ENCODE data around the gene TBCK.

- TF ChIP-seq POLR2A (IDR thresholded peaks at IDR 0.05; ENCODE audit: low read depth, low read length) (no peak), POLR2AphosphoS5 (IDR thresholded peaks at IDR 0.05; ENCODE audit: low read depth, low read length) (no peak), POU2F2 (IDR thresholded peaks at IDR 0.05; ENCODE audit: low read depth, low read length) (no peak), TAF1 (IDR thresholded peaks at IDR 0.05; ENCODE audit: low read depth, low read length) (no peak)
These were observed 70.8 kb downstream of the TBCK start for GRCh38 chr4:106245176-106245575.
